ENCODE measurements around the gene QRICH1.

QRICH1 gene

GRCh38 chr3:49093853-49094767 is at the start of gene QRICH1:
Gene QRICH1 (minus strand): TSS chr3:49094071. CDS start chr3:49077017, 17,054 bp downstream.
- peak; percentile 84 for DNase-seq

- no peak for DNase-seq
These were observed 46.2 kb upstream of the QRICH1 start for GRCh38 chr3:49140080-49140479.

GRCh38 chr3:49135499-49135898 is 41.6 kb upstream of the QRICH1 start:
- no peak for DNase-seq

GRCh38 chr3:49134471-49135265 is 40.8 kb upstream of the QRICH1 start:
- DNase-seq, result no peak

GRCh38 chr3:49133226-49133951 is 39.5 kb upstream of the QRICH1 start:
- DNase-seq, result peak; percentile 17

- DNase-seq, result no peak
These were observed 38.8 kb upstream of the QRICH1 start, which contains the start of gene LAMB2 for GRCh38 chr3:49132437-49133225. Gene LAMB2 (minus strand): TSS chr3:49133050. CDS start chr3:49132867, 183 bp downstream.

GRCh38 chr3:49132073-49132436 is 38.2 kb upstream of the QRICH1 start:
- no peak for DNase-seq

GRCh38 chr3:49131576-49131975 is 37.7 kb upstream of the QRICH1 start:
- DNase-seq, result no peak

GRCh38 chr3:49131040-49131439 is 37.2 kb upstream of the QRICH1 start:
- no peak for DNase-seq

- DNase-seq, result no peak
These were observed 31.3 kb upstream of the QRICH1 start for GRCh38 chr3:49124991-49125670.

GRCh38 chr3:49124203-49124602 is 30.3 kb upstream of the QRICH1 start:
- DNase-seq, result no peak

GRCh38 chr3:49123687-49124086 is 29.8 kb upstream of the QRICH1 start:
- DNase-seq, result no peak

- DNase-seq, result no peak
These were observed 29.1 kb upstream of the QRICH1 start for GRCh38 chr3:49122886-49123545.

- DNase-seq, result no peak
These were observed 28.6 kb upstream of the QRICH1 start for GRCh38 chr3:49122451-49122850.

- no peak for DNase-seq
These were observed 28.2 kb upstream of the QRICH1 start for GRCh38 chr3:49122022-49122421.

- no peak for DNase-seq
These were observed 27.4 kb upstream of the QRICH1 start for GRCh38 chr3:49121132-49121736.

GRCh38 chr3:49120438-49121131 is 26.7 kb upstream of the QRICH1 start, which contains the start of gene USP19:
Gene USP19 (minus strand): TSS chr3:49120823. CDS start chr3:49119145, 1,678 bp downstream.
- peak; percentile 68 for DNase-seq

GRCh38 chr3:49120096-49120437 is 26.2 kb upstream of the QRICH1 start:
- DNase-seq, result no peak

GRCh38 chr3:49119439-49119838 is 25.6 kb upstream of the QRICH1 start:
- DNase-seq, result no peak

- DNase-seq, result no peak
These were observed 25.2 kb upstream of the QRICH1 start for GRCh38 chr3:49119036-49119435.

All from DMS79 (cell line).